ENCODE results near the gene C9orf152.

Gene C9orf152

GRCh38 chr9:110178281-110178680 lies 29.7 kb downstream of the C9orf152 start:
- DNase-seq: no peak

DNA sequence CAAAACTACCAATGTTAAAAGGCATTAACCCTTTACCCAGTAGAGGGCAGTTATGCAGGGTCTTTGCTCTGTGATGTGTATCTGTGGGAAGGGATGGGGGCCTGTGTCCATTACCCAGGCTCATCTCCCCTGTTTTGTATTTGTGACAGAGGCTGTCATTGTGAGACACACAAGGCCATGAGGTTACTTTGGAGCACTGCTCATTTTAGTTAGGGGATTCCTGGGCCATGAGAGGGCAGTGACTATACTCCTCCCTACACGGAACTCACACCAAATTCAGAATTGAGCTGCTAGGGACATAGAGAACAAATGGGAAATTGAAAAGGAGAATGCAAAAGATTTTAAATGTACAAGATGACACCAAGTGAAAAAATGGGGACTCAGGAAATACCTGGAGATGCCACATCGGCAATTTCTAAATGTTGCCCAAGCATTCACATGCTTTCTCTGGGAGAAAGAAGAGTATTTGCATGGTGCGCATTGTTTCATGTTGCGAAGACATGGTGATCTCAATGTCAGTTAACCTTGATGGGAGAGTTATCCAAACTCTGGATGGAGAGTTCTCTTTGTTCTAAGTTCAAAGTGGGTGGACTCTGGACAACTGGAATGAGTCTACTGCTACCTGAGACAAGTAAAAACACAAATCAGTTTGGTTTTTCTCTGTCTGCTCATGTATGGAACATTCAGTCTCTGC lies 32.5 kb downstream of the C9orf152 start:
- DNase-seq: no peak

DNA sequence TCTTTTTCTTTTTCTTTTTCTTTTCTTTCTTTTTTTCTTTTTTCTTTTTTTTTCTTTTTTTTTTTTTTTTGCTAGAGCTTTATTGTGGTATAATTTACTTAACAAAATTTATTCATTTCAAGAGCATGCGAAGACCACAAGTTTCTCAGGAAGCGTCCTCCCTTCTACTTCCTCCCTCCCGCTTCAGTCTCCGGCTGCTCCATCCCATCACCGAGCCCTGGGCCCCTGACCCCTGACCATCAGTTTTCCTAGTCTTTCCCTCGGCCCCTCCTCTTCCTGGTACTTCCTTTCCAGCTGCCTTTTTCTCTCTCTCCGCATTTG lies 34.7 kb downstream of the C9orf152 start:
- DNase-seq: no peak

DNA sequence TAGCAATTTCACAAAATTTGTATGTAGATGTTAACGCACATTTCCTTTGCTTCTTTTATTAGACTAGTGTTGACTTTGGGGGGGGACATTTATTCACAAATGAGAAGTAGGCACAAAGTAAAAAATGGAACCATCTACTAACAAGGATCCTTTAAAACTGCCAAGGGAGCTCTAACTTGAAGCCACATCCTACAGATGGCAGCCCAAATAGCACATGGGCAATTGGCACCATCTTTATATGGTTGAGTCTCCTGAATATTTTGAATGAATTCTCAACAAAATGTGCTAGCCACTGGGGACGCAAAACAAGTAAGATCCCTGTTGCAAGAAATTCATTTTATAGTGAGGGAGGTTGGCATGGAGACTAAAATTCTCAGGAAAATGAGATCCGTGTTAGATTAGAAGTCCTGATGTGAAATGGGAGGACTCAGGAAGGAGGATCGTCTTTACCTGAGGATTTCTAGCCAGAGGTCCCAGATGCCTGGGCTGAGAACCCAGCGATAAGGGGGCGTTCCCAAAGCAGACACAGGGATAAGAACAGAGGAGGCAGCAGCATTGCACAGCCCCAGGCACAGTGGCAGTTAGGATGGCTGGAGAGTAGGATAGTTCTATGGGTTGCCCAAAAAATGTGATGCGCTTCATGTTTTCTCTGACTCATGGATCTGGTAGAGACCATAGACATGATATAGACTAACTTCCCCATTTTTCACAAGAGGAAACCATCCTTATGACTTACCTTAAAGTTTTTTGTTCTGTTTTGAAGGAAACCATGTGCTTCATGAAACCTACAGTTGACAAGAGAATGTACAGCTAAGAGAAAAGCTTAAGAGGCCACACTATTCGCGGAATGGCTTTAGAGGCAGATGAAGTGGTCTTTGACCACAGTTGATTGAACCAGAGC lies 37.4 kb downstream of the C9orf152 start:
- no peak for DNase-seq

DNA sequence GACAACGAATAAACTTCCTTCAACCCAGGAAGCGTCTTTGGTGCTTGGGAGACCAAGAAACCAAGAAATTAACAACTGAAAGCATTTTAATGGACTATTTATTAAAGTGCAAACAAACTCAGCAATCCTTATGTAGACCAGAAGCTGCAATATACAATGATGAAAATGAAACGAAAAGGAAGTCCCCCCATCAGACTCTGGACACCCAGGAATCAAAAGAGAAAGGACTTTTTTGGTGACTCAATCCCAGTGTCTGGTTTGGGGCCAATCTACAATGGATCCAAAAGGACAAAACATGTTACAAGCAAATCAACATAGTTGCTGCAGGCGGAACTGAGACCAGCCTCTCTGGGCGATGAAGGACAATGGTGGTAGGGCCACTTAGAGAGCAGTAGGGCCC lies 39.5 kb downstream of the C9orf152 start:
- no peak for DNase-seq

DNA sequence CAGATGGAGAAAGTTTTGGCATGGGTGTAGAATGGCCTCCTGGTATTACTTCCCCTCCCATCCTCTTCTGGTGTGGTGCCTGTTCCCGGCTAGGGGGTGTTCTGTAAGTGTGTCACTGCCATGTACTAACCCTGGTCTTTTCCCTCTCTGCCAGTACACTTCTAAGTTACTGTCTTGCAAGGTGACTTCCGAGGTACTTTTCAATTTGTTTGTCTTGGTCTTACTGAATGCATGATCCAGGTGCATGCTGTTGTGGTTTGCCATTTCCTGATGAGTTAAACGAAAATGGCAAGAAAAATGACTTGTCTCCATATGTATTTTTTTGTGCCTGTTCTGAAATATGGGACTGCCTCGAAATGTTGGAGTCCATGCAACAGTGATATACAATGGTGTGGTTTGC lies 46.0 kb downstream of the C9orf152 start:
- no peak for DNase-seq

GRCh38 chr9:110160685-110161084 lies 47.3 kb downstream of the C9orf152 start:
- no peak for DNase-seq

DNA sequence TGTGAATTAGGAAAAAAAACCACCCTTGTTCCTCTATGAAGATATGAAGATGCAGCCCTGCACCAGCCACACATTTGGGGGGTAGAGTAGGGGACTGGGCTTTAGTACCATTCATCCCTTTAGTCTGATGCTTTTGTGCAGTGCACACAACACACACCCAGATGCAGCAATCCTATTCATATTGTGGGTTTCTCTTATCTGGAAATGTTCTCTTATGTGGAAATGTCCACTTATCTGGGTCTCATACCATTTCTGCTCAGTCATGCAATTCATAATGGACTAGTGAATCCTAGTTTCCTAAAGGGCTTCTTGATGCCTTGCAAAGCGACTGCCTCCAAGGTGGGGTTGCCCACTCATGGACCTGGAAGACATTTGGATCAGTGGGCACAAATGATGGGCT lies 47.8 kb downstream of the C9orf152 start:
- no peak for DNase-seq

- DNase-seq: no peak
These were observed 49.9 kb downstream of the C9orf152 start for GRCh38 chr9:110157823-110158664.

DNA sequence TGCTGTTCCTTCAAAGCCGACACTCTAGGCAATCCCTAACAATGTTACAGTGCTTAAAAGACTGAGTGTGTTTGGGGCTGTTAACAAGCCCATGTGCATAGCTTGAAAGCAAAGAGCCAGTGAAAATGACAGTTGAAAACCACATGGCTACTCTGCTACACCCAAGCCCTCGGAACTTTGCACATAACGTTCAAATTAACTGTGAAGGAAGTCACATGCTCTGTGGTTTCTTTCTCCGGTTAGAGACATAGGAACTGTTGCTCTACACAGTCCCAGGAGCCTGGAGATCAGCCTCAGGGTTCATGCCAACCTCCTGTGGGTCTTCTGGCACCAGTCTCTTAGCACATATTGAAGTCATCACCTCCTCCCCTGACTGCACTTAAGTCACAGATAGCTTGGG lies 51.1 kb downstream of the C9orf152 start:
- DNase-seq: no peak

GRCh38 chr9:110156416-110156815 lies 51.5 kb downstream of the C9orf152 start:
- no peak for DNase-seq

DNA sequence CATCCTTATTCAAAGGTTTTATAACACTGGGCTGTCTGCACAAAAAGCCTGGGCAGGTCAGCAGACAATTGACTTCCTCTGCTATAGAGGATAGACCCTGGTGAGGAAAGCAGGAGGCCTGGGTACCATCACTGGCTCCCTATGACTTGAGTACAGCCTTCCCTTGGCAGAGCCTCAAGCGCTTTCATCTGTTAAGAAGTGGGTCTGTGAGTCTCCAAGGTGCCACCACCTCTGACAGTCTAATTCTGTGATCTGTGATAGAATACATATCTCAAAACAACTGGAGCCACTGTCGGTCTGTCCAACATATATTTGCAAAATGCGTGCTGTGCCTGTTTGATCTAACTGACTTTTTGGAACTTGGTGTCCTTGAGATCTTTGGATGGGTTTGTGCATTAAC lies 52.2 kb downstream of the C9orf152 start:
- DNase-seq: no peak

GRCh38 chr9:110153431-110153830 lies 54.5 kb downstream of the C9orf152 start:
- DNase-seq: no peak

GRCh38 chr9:110152704-110153374 lies 55.1 kb downstream of the C9orf152 start:
- DNase-seq: no peak
